Activated CD8-positive, alpha-beta T cell treated with anti-CD3 and anti-CD28 coated beads, Interleukin-2, amount 10 ng/mL, durations not matched to agents 7 days and 5 days (primary cell): ENCODE data around the gene ARHGAP15. TPM values are rescaled to one million over a fixed set of nuclear protein-coding genes. Genes with fewer than 3 reads are reported as not detected.

Experiments
- ATAC-seq: fragments of 150-1000 bp; cut with Tn5 transposase; one replicate; pipeline ENCODE4 v1.10.0; 2021; ENCODE audit warnings: moderate library complexity
- CTCF ChIA-PET: fragments of 350-600 bp; sonication (Branson Sonifier 250); formaldehyde crosslinking; loops from one replicate; lab custom pipeline; 2021; ENCODE audit warnings: antibody characterized with exemption; lab: Charles Lee
- POLR2A ChIA-PET: fragments of 350-600 bp; sonication (Branson Sonifier 250); formaldehyde crosslinking; loops from one replicate; lab custom pipeline; 2021; ENCODE audit warnings: antibody characterized with exemption; lab: Charles Lee
- DNase-seq: peaks from one replicate; pipeline ENCODE4 v3.0.0-alpha.2; 2020
- H3K27ac Mint-ChIP-seq: one replicate; pipeline ENCODE4 v1.8.0; 2021; ENCODE audit warnings: mild to moderate bottlenecking, mixed read lengths
- H3K27me3 Mint-ChIP-seq: one replicate; pipeline ENCODE4 v1.8.0; 2021; ENCODE audit warnings: low read depth, mixed read lengths
- H3K36me3 Mint-ChIP-seq: one replicate; pipeline ENCODE4 v1.8.0; 2021; ENCODE audit warnings: low read depth, mixed read lengths
- H3K4me1 Mint-ChIP-seq: one replicate; pipeline ENCODE4 v1.8.0; 2021; ENCODE audit warnings: low read depth, mixed read lengths
- H3K4me3 Mint-ChIP-seq: one replicate; pipeline ENCODE4 v1.8.0; 2021; ENCODE audit warnings: mild to moderate bottlenecking, mixed read lengths
- H3K9me3 Mint-ChIP-seq: one replicate; pipeline ENCODE4 v1.8.0; 2022; ENCODE audit warnings: mixed read lengths; ENCODE audit not compliant: insufficient read depth
- total RNA-seq, 2 experiments: library from RNA; stranded (reverse); gene quantifications; one replicate each; pipeline ENCODE4 v1.2.3, GENCODE V29; 2021

Gene ARHGAP15
- total RNA-seq, 2 experiments from 2014 or later: 154 to 158 TPM

- Mint-ChIP-seq H3K4me1 (peaks cover 16% of the 10 kb centered on the region), H3K36me3 (peaks cover 10% of the 10 kb centered on the region), H3K27ac (no peak overlapping the region), H3K9me3 (no peaks in the 10 kb centered on the region), H3K4me3 (no peak overlapping the region), H3K27me3 (no peaks in the 10 kb centered on the region)
- POLR2A ChIA-PET: interaction anchor here (0.5 to 1.5 kb wide), 2 partner anchors 9 to 41 kb away, joined by 3 read pairs; no protein-coding TSS in a partner anchor
- CTCF ChIA-PET: interaction anchor here (1.1 to 3.0 kb wide), 7 partner anchors 10 to 140 kb away, joined by 4 to 40 read pairs (median 5); no protein-coding TSS in a partner anchor
- DNase-seq (no peak), ATAC-seq (no peak)
These were observed 8.1 kb upstream of the ARHGAP15 start for GRCh38 chr2:143121079-143121478.

- POLR2A ChIA-PET: no interaction called here
- H3K4me1 Mint-ChIP-seq: peaks cover 22% of the 10 kb centered on the region
- no peak overlapping the region for H3K4me3 Mint-ChIP-seq
- no peaks in the 10 kb centered on the region for H3K9me3 Mint-ChIP-seq
- H3K36me3 Mint-ChIP-seq: peaks cover 6% of the 10 kb centered on the region
- no peaks in the 10 kb centered on the region for H3K27me3 Mint-ChIP-seq
- H3K27ac Mint-ChIP-seq: no peak overlapping the region
- DNase-seq (no peak), ATAC-seq (no peak)
- CTCF ChIA-PET: no interaction called here
These were observed 7.3 kb upstream of the ARHGAP15 start for GRCh38 chr2:143121957-143122356.

- ATAC-seq (no peak), DNase-seq (no peak)
- H3K27ac Mint-ChIP-seq: no peak overlapping the region
- no peaks in the 10 kb centered on the region for H3K27me3 Mint-ChIP-seq
- CTCF ChIA-PET: interaction anchor here (1.4 to 1.9 kb wide), 4 partner anchors 13 to 135 kb away, joined by 3 to 8 read pairs (median 4); no protein-coding TSS in a partner anchor
- no peaks in the 10 kb centered on the region for H3K9me3 Mint-ChIP-seq
- H3K4me3 Mint-ChIP-seq: no peak overlapping the region
- POLR2A ChIA-PET: no interaction called here
- H3K4me1 Mint-ChIP-seq: peaks cover 34% of the 10 kb centered on the region
- no peaks in the 10 kb centered on the region for H3K36me3 Mint-ChIP-seq
These were observed 5.3 kb upstream of the ARHGAP15 start for GRCh38 chr2:143123911-143124310.

GRCh38 chr2:143124445-143124844 lies 4.8 kb upstream of the ARHGAP15 start:
- H3K4me3 Mint-ChIP-seq: no peak overlapping the region
- POLR2A ChIA-PET: no interaction called here
- DNase-seq (no peak), ATAC-seq (no peak)
- no peaks in the 10 kb centered on the region for H3K27me3 Mint-ChIP-seq
- no peaks in the 10 kb centered on the region for H3K36me3 Mint-ChIP-seq
- H3K27ac Mint-ChIP-seq: no peak overlapping the region
- no peaks in the 10 kb centered on the region for H3K9me3 Mint-ChIP-seq
- H3K4me1 Mint-ChIP-seq: peaks cover 30% of the 10 kb centered on the region
- CTCF ChIA-PET: interaction anchor here (1.4 to 1.9 kb wide), 4 partner anchors 13 to 134 kb away, joined by 3 to 8 read pairs (median 4); no protein-coding TSS in a partner anchor

GRCh38 chr2:143125717-143126116 lies 3.5 kb upstream of the ARHGAP15 start:
- Mint-ChIP-seq H3K36me3 (peaks cover 6% of the 10 kb centered on the region), H3K9me3 (no peaks in the 10 kb centered on the region), H3K4me3 (no peak overlapping the region), H3K27me3 (no peaks in the 10 kb centered on the region), H3K4me1 (peaks cover 30% of the 10 kb centered on the region), H3K27ac (no peak overlapping the region)
- ATAC-seq: no peak
- CTCF ChIA-PET: interaction anchor here (1.2 to 8.6 kb wide), 7 partner anchors 9 to 159 kb away, joined by 3 to 106 read pairs (median 5); no protein-coding TSS in a partner anchor
- POLR2A ChIA-PET: interaction anchor here (0.8 kb wide), 1 partner anchor 35 kb away, joined by 3 read pairs; no protein-coding TSS in a partner anchor
- no peak for DNase-seq

GRCh38 chr2:143132355-143132754 lies 3.1 kb downstream of the ARHGAP15 start:
- peak overlapping the region; percentile 77 for H3K4me3 Mint-ChIP-seq
- H3K4me1 Mint-ChIP-seq: peaks cover 57% of the 10 kb centered on the region
- ChIA-PET POLR2A (interaction anchor here (1.1 to 2.4 kb wide), 4 partner anchors 9 to 127 kb away, joined by 3 to 11 read pairs (median 5); no protein-coding TSS in a partner anchor), CTCF (interaction anchor here (0.7 to 8.6 kb wide), 12 partner anchors 9 to 126 kb away, joined by 3 to 106 read pairs (median 5); no protein-coding TSS in a partner anchor)
- H3K27me3 Mint-ChIP-seq: no peaks in the 10 kb centered on the region
- H3K27ac Mint-ChIP-seq: peak overlapping the region; percentile 53
- peak; percentile 32 for DNase-seq
- no peaks in the 10 kb centered on the region for H3K9me3 Mint-ChIP-seq
- H3K36me3 Mint-ChIP-seq: peaks cover 54% of the 10 kb centered on the region
- peak; percentile 8 for ATAC-seq

GRCh38 chr2:143133783-143134182 lies 4.6 kb downstream of the ARHGAP15 start:
- Mint-ChIP-seq H3K27ac (no peak overlapping the region), H3K4me3 (peak overlapping the region; percentile 23), H3K36me3 (peaks cover 61% of the 10 kb centered on the region), H3K27me3 (no peaks in the 10 kb centered on the region), H3K9me3 (no peaks in the 10 kb centered on the region), H3K4me1 (peaks cover 58% of the 10 kb centered on the region)
- ATAC-seq: no peak
- DNase-seq: no peak
- ChIA-PET CTCF (interaction anchor here (0.8 to 8.6 kb wide), 6 partner anchors 9 to 124 kb away, joined by 3 to 106 read pairs (median 4); no protein-coding TSS in a partner anchor), POLR2A (no interaction called here)

- Mint-ChIP-seq H3K36me3 (peaks cover 70% of the 10 kb centered on the region), H3K4me3 (no peak overlapping the region), H3K27ac (no peak overlapping the region), H3K4me1 (peaks cover 79% of the 10 kb centered on the region), H3K9me3 (no peaks in the 10 kb centered on the region), H3K27me3 (no peaks in the 10 kb centered on the region)
- no peak for ATAC-seq
- ChIA-PET CTCF (interaction anchor here (0.7 to 1.6 kb wide), 10 partner anchors 10 to 121 kb away, joined by 3 to 6 read pairs (median 4); no protein-coding TSS in a partner anchor), POLR2A (interaction anchor here (1.5 kb wide), 1 partner anchor 10 kb away, joined by 4 read pairs; no protein-coding TSS in a partner anchor)
- DNase-seq: no peak
These were observed 9.1 kb downstream of the ARHGAP15 start for GRCh38 chr2:143138292-143138691.

- POLR2A ChIA-PET: interaction anchor here (1.8 kb wide), 1 partner anchor 11 kb away, joined by 6 read pairs; the partner anchor contains the start of gene ARHGAP15
- H3K4me1 Mint-ChIP-seq: peaks cover 83% of the 10 kb centered on the region
- CTCF ChIA-PET: interaction anchor here (1.0 to 3.9 kb wide), 5 partner anchors 9 to 34 kb away, joined by 3 to 24 read pairs (median 9); partner anchors contain the start of gene ARHGAP15
- peak; percentile 52 for ATAC-seq
- peak overlapping the region; percentile 27 for H3K27ac Mint-ChIP-seq
- no peak for DNase-seq
- peaks cover 74% of the 10 kb centered on the region for H3K36me3 Mint-ChIP-seq
- H3K9me3 Mint-ChIP-seq: no peaks in the 10 kb centered on the region
- no peaks in the 10 kb centered on the region for H3K27me3 Mint-ChIP-seq
- peak overlapping the region; percentile 65 for H3K4me3 Mint-ChIP-seq
These were observed 10.7 kb downstream of the ARHGAP15 start for GRCh38 chr2:143139835-143140393.

- ChIA-PET CTCF (interaction anchor here (0.7 to 3.9 kb wide), 7 partner anchors 10 to 118 kb away, joined by 3 to 24 read pairs (median 9); partner anchors contain the start of gene ARHGAP15), POLR2A (interaction anchor here (1.0 to 1.8 kb wide), 4 partner anchors 9 to 56 kb away, joined by 3 to 11 read pairs (median 4); partner anchors contain the start of gene ARHGAP15)
- Mint-ChIP-seq H3K27ac (no peak overlapping the region), H3K36me3 (peaks cover 72% of the 10 kb centered on the region), H3K9me3 (no peaks in the 10 kb centered on the region), H3K4me1 (peaks cover 81% of the 10 kb centered on the region), H3K4me3 (no peak overlapping the region), H3K27me3 (no peaks in the 10 kb centered on the region)
- DNase-seq (no peak), ATAC-seq (no peak)
These were observed 11.8 kb downstream of the ARHGAP15 start for GRCh38 chr2:143140864-143141661.

- no peak overlapping the region for H3K4me3 Mint-ChIP-seq
- ChIA-PET POLR2A (interaction anchor here (0.6 kb wide), 1 partner anchor 13 kb away, joined by 3 read pairs; no protein-coding TSS in a partner anchor), CTCF (interaction anchor here (1.0 to 3.9 kb wide), 5 partner anchors 9 to 116 kb away, joined by 3 to 24 read pairs (median 12); partner anchors contain the start of gene ARHGAP15)
- no peaks in the 10 kb centered on the region for H3K27me3 Mint-ChIP-seq
- peaks cover 79% of the 10 kb centered on the region for H3K4me1 Mint-ChIP-seq
- no peaks in the 10 kb centered on the region for H3K9me3 Mint-ChIP-seq
- DNase-seq: no peak
- no peak for ATAC-seq
- no peak overlapping the region for H3K27ac Mint-ChIP-seq
- H3K36me3 Mint-ChIP-seq: peaks cover 73% of the 10 kb centered on the region
These were observed 13.4 kb downstream of the ARHGAP15 start for GRCh38 chr2:143142598-143142997.
